Neural progenitor cell (in vitro differentiated cells): Measurements from ENCODE around the gene PPIL4.

Experiments used
- EZH2 ChIP-seq: fragments of 200-600 bp; sonication (generic); IDR thresholded peaks from 2 replicates; pipeline ENCODE4 v1.6.1; 2017; ENCODE audit warnings: antibody characterized with exemption, mild to moderate bottlenecking, moderate library complexity
- EZH2phosphoT487 ChIP-seq: fragments of 200-600 bp; sonication (generic); IDR thresholded peaks from 2 replicates; pipeline ENCODE4 v1.6.1; 2017; ENCODE audit warnings: antibody characterized with exemption
- TF ChIP-seq, protein P1 (sequence below): fragments of 200-600 bp; sonication (generic); IDR thresholded peaks from 2 replicates; pipeline ENCODE4 v1.5.1; 2017; ENCODE audit warnings: antibody characterized with exemption, mild to moderate bottlenecking

DNA sequence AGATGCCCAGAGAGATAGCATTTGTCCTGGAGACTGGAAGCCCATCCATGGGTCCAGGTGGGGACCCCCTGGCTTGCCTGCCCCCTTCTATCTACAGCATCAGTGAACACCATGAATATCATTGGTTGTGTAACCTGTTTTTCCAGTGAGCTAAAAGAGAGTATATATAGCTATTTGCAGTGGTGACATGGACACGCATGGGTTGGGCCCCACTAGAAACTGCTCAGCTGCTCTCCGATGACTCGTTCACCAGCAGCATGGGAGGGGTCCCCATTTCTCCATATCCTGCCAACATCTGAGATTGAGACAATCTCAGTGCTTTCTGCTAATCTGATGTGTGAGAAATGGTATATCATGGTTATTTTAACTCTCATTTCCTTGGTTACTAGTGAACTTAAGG, 57.0 kb downstream of the PPIL4 start:
- TF ChIP-seq, protein P1, sequence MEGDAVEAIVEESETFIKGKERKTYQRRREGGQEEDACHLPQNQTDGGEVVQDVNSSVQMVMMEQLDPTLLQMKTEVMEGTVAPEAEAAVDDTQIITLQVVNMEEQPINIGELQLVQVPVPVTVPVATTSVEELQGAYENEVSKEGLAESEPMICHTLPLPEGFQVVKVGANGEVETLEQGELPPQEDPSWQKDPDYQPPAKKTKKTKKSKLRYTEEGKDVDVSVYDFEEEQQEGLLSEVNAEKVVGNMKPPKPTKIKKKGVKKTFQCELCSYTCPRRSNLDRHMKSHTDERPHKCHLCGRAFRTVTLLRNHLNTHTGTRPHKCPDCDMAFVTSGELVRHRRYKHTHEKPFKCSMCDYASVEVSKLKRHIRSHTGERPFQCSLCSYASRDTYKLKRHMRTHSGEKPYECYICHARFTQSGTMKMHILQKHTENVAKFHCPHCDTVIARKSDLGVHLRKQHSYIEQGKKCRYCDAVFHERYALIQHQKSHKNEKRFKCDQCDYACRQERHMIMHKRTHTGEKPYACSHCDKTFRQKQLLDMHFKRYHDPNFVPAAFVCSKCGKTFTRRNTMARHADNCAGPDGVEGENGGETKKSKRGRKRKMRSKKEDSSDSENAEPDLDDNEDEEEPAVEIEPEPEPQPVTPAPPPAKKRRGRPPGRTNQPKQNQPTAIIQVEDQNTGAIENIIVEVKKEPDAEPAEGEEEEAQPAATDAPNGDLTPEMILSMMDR = no peak
- TF ChIP-seq EZH2 = no peak
- no peak for TF ChIP-seq EZH2phosphoT487
